GM18502 (cell line): ENCODE results near the gene TMEM208.

Experiments
- ATAC-seq: cut with Tn5 transposase; IDR thresholded peaks from one replicate; pipeline ENCODE4 v1.9.1; 2021; ENCODE audit warnings: mild to moderate bottlenecking; ENCODE audit not compliant: unreplicated experiment, poor library complexity

Gene TMEM208

DNA sequence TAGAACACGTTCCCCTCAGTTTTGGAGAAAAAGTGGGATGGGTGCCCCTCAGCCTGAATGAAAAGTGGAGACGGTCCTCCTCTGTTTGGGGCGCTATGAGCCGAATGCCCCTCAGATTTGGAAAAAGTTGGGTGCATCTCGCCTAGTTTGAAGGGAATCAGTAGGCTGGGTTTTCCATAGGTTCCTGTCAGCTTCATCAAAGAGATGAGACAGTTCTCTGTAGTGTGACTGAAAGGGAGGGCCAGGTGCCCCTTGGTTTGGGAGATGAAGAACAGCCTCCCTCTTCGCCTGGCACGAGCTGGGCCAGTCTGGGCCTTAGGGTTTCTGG is 21.1 kb downstream of the TMEM208 start:
- ATAC-seq = no peak

GRCh38 chr16:67248401-67249177 is 21.7 kb downstream of the TMEM208 start, which contains the start of gene SLC9A5:
TSS of gene SLC9A5 (plus strand) at chr16:67248979. CDS start at chr16:67249015, 36 bp downstream.
- no peak for ATAC-seq

- no peak for ATAC-seq
Measured at GRCh38 chr16:67249178-67250044, 22.5 kb downstream of the TMEM208 start.

- ATAC-seq = no peak
Measured at GRCh38 chr16:67250045-67250327, 23.1 kb downstream of the TMEM208 start.

- ATAC-seq = no peak
Measured at GRCh38 chr16:67252609-67253497, 25.9 kb downstream of the TMEM208 start.

DNA sequence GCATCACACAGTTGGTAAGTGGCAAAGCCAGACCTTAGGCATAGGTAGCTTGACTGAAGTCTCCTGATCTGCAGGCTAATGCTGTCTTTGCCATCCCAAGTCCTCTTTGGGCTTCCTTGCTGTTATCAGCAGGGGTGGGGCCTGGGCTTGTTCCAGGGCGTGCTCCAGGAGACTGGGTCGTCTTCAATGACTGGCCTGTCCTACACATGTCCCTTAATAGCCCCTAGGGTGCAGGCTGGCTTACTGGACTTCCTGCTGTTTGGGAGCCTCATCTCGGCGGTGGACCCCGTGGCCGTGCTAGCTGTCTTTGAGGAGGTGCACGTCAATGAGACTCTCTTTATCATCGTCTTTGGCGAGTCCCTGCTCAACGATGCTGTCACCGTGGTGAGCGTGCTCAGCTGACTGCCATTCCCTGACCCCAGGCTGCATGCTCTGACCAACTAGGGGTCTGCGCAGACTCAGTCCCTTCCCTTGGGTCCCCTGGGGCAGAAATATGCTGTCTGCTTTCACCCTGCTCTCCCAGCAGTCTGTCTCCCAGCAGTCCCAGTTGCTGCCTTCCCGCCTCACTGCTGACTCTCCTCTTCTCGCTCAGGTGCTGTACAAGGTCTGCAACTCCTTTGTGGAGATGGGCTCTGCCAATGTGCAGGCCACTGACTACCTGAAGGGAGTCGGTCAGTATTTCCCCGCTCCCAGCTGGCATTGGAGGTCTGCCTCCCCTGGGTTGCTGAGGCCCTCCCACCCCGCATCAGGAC is 28.0 kb downstream of the TMEM208 start:
- no peak for ATAC-seq

DNA sequence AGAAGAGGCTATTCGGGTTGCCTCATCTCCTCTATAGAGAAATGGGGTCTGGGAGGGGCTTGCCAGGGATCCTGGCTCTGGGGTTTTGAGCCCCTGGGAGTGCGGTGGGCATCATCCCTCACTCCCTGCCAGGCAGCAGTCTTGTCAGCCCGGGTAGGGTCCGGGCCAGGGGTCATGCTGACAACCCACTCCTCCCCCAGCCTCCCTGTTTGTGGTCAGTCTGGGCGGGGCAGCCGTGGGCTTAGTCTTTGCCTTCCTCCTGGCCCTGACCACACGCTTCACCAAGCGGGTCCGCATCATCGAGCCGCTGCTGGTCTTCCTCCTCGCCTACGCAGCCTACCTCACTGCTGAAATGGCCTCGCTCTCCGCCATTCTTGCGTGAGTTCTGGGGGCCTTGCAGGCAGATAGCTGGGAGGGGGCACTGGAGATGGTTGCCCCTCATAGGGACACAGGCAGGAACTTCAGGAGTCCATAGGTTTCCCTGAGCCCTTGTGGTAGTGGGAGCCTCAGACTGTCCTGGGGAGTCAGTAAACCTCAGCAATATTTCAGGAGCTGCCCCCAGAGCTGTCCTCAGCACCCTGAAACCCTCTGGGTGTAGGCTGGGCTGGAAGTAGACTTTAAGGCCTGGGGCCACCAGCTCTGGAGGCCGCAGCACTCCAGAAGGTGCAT is 28.8 kb downstream of the TMEM208 start:
- ATAC-seq = no peak

- ATAC-seq = no peak
Measured at GRCh38 chr16:67256701-67257230, 29.8 kb downstream of the TMEM208 start.

- ATAC-seq = no peak
Measured at GRCh38 chr16:67257486-67258160, 30.7 kb downstream of the TMEM208 start.

GRCh38 chr16:67258161-67258835 is 31.4 kb downstream of the TMEM208 start:
- no peak for ATAC-seq

GRCh38 chr16:67259705-67260104 is 32.8 kb downstream of the TMEM208 start:
- ATAC-seq = no peak

DNA sequence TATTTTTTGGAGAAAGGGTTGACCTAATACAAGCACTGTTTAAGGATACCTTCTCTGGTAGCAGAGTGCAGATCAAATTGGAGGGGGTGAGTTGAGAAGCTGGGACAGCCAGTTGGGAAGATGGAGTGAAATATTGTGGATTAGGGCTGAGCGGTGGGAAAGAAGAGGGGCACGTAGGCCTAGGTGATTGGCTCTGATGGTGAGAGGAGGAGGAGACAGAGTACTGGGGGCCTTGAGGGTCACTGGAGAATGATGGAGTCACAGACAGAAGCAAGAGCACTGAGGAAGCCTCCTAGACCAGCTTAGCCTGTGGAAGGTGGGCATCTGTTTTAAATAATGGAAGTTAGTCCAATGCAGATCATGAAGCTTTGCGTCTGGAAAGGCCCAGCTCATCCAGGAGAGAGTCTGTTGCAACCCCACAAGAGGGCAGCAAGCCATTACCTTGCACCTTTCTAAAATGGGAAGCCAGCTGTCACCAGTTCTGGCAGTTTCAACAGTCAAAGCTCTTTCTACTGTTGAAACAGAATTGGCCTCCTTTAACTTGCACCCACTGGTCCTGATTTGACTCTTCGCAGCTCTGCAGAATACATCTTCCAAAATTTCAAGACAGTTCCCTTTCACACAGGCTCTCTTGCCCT is 33.6 kb downstream of the TMEM208 start:
- no peak for ATAC-seq

GRCh38 chr16:67263201-67263600 is 36.3 kb downstream of the TMEM208 start:
- no peak for ATAC-seq

DNA sequence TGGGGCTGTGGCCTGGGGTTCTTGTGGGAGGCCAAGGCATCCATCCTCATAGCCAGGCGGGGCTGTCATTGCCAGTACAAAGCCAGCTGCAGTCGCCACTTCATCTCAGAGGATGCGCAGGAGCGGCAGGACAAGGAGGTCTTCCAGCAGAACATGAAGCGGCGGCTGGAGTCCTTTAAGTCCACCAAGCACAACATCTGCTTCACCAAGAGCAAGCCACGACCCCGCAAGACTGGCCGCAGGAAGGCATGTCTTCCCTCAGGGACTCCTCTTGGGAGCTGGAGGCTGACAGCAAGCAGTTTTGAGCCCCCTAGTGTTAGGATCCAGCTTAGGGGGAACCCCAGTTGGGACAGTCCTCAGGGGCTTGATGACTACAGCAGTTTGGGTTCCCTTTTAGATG is 37.3 kb downstream of the TMEM208 start:
- ATAC-seq = no peak

GRCh38 chr16:67264866-67265265 is 37.9 kb downstream of the TMEM208 start:
- no peak for ATAC-seq

- no peak for ATAC-seq
Measured at GRCh38 chr16:67265834-67266233, 38.9 kb downstream of the TMEM208 start.

DNA sequence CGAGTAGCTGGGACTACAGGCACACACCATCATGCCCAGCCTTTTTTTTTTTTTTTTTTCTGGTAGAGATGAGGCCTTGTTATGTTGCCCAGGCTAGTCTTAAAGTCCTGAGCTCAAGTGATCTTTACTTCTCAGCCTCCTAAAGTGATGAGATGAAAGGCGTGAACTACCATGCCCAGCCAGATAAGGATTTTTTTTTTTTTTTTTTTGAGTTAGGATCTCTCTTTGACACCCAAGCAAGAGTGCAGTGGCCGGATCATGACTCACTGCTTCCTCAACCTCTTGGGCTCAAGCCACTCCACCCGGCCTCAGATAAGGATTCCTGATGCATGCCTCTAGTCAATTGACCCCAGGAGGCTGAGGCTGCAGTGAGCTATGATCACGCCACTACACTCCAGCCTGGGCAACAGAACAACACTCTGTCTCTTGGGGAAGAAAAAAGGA is 41.2 kb downstream of the TMEM208 start:
- no peak for ATAC-seq

DNA sequence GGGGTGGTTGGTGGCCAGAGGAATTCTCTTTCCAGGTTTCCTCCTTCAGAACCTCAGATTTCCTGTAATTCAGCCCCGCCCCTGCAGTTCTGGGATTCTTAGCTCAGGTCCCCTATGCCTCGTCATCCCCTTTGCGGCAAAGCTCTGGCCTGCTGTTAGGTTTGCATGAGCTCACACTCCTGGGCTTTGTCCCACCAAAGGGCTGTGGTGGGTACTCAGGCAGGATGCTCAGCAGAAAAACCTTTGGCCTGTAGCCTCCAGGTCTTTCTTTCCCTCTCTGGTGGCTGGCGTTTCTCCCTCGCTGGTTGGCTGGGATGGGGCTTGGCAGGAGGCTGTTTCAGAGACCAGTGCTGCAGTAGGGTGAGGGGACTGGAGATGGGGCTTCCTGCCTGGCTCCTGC is 42.8 kb downstream of the TMEM208 start:
- no peak for ATAC-seq
